GM19025 (cell line): ENCODE results near the gene DENND2A.
A peak's percentile ranks its signal among the peaks of the same experiment; 100 is the strongest.
"Not testable (repeated sequence)": the region's sequence is repeated elsewhere in the genome, so short reads cannot be mapped to it uniquely, and the experiment has no call there.

ENCODE experiments used
- ATAC-seq: cut with Tn5 transposase; IDR thresholded peaks from one replicate; pipeline ENCODE4 v1.9.1; 2021; ENCODE audit warnings: mild to moderate bottlenecking, low read depth, moderate library complexity; ENCODE audit not compliant: unreplicated experiment

The DENND2A gene

DNA sequence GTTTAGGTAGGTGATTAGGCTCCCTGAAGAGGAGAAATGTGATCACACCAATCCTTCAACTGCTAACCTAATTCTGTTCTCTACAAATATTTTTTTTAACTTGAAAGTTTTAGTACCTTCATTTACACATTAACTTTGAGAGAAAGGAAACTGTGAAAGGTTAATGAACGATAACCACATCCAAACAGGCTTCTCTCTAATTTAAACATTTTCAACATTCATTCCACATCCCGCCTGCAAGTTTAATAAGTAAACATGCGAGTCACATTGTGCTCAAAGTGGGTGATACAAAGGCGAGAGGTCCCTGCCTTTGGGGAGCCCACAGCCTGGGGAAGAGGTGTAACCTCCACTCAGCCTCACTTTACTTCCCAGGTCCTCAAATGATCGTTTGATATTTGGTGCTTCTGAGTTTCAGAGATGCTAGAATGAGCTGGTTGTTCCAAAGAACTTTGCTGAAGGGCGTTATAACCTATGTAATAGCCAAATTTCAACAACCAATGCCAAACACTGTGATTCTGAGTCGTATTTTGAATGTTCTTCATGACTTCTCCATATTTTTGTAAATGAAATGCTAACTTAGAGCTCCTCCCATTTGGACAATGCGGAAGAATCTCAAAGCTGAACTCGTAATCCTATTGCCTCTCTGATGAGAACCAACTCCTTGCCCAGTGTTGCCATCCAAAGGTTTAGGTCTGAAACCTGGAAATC is 47.5 kb downstream of the DENND2A start:
- ATAC-seq = peak; percentile 48

DNA sequence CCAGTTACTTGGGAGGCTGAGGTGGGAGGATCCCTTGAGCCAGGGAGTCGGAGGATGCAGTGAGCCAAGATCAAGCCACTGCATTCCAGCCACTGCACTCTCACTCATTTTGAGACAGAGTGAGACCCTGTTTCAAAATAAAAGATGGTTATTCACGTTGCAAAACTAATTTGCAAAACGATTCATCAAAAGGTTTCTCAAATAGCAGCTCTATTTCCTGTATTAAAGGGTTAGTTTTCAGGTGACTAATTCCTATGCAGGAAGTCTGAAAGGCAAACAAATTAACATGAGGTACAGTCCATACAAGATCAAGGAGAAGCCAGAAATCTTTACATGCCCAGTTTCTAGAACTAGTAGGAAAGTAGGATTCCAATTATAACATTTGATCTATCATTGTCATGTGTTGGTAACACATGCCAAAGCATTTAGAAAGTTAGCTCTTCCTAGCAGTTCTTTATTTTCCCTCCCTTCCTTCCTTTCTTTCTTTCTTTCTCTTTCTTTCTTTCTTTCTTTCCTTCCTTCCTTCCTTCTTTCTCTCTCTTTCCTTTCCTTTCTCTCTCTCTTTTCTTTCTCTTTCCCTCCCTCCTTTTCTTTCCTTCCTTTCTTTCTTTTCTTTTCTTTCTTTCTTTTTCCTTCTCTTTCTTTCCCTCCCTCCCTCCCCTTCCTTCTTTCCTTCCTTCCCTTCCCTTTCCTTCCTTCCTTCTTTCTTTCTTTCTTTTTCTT is 49.3 kb downstream of the DENND2A start:
- ATAC-seq = no peak

DNA sequence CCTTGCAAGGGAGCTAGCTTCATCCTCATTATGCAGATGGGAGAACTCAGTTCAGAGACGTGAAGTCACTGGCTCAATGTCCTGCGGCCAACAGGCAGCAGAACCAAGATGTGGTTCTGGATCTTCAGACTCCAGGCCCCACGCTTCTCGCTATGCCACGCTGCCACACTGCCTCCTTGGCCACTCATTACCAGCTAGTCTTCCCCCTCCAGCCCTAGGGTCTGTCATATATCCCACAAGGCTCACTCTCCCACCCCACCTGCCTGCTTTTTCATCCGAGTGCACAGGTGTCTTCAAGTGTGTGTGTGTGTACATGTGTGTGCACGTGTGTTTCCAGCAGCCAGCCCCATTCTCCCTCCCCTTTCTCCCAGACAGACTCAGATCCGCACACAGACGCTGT is 53.4 kb downstream of the DENND2A start:
- no peak for ATAC-seq

DNA sequence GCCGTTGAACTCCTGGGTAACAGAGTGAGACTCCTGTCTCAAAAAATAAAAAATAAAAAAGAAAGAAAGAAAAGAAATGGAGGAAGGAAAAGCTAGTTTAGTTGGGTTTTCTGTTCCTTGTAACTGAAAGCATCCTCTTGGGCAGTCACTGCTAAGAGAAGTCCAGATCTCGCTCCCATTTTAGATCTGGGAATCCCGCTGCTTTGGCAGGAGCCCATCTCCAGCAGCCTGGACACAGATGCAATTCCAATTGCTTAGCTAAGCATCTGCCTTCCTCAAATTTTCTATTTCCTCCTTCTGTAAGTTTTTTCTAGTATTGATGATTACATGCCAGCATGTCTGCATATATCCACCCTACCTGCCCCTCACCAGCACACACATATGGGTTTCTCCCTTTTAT is 54.1 kb downstream of the DENND2A start:
- ATAC-seq = no peak

DNA sequence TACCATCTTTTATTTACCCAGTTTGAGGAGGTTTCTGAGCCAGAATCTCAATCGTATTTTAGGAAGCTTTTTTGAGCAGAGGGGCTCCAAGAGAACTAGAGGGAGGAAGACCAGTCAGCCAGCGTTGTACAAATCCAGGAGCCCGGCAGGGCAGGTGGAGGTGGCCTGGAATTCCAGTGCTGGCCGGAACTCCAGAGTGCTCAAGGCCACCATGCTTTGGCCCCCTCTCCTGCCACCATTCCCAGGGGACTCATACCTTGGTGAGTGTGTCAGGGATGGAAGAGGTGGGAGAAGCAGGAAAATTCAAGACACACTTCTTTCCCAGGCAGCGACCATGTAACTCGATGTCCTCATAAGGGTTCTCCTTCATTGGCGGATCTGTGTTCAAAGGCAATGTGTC is 55.3 kb downstream of the DENND2A start:
- ATAC-seq = no peak

DNA sequence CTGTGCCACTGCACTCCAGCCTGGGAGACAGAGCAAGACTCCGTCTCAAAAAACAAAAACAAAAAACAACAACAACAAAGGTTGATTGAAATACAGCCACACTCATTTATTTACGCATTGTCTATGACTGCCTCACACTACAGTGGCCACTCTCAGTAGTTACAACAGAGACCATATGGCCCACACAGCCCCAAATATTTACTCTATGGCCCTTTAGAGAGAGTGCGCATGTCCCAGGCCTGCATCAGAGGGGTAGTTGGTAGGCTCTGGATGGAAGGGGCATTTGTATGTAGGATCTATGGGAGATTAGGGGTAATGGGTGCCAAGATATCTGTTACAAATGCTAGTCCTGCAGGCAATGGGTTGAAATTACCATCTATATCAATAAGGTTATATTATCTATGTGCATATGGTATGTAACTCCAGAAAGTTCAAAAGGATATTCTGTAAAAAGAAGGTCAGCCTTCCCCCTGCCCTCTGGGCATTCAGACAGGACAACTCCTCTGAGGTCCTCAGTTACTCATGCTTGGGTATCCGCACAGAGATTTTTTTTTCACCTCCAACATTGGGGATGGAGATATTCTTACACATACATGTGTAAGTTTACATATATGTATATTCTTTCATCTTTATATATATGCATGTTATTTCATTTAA is 56.3 kb downstream of the DENND2A start:
- no peak for ATAC-seq

DNA sequence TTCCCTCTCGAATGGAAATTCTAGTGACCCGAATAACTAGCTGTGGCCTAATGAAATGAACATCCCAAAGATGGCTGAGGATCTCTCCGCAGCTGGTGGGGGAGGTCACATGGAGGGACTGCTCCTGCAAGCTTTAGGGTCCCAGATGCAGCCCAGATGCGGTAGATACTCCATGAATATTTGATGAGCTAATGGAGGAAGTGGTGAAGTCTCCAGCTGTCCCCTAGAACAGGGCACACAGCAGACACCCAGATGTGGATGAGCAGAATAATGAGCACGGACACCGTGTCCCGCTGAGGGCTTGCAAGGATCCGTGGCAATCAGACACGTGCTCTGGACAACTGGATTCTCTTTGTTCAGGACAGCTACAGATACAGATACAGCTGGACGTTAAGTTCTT is 59.2 kb downstream of the DENND2A start:
- ATAC-seq = no peak

DNA sequence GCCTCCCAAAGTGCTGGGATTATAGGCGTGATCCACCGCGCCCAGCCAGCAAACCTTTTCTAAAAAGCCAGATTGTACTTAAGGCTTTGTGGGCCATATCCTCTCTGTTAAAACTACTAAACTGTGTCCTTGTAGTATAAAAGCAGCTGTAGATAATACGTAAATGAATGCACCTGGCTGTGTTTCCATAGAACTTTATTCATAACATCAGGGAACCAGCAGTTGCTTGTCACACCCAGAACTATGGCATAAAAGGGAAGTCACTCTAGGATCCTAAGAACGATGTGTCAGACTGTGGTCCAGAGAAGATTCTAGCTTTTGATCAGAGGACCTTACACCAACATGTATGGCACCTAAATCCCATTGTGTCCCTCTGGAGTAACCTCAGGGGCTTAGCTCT is 63.0 kb downstream of the DENND2A start:
- no peak for ATAC-seq

DNA sequence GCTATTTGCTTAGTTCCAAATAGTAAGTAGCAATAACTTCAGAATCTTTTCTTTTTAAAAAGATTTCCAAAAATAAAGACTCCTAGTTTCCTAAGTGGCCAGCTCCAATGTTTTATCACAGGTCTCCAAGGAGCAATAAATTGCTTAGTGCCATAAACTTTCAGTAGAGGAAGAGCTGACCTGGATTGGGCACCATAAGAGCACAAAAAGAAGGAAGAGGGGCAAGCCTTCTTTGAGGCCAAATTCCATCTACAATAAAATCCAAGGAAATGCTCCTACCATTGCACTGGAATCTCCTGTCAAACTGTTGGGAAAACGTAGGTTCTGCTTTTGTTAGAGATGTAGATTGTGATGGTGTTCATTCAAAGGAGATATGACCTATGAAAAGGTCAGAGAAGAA is 64.0 kb downstream of the DENND2A start:
- ATAC-seq = no peak

DNA sequence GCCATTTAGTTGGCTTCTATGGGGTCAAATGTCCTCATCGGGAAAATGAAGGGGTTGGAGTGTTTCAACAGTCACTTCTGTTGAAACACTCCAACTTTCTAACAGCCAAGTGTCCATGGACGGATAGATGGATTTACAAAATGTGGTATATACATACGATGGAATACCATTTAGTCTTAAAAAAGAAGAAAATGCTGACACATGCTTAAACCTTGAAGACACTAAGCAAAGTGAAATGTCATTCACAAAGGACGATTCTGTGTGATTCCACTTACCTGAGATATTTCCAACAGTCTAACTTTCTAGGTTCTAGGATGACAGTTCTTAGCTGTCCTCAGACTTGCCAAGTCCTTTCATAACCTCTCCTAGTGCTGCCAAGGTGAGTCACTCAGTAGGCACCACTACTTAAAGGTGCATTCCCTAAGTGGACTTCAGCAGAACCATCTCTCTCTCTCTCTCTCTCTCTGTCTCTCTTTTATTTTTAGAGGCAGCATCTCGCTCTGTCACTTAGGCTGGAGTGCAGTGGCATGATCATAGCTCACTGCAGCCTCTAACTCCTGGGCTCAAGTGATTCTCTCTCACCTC is 69.0 kb downstream of the DENND2A start:
- no peak for ATAC-seq

DNA sequence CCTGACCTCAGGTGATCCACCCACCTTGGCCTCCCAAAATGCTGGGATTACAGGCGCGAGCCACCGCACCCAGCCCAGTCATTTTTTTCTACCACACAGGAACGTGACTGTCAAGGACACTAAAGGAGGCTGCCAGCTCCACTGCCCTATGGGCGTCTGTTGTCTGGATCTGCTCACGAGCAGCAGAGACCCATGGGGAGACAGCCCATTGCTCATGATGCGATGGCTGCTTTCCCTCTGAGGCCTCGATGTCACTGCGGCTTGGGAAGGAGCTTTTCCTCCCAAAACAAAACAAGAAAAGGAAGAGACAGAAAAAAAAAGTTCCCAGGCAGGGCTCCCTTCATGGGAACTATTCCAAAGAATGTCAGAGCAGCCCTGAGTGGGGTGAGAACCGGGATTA is 70.5 kb downstream of the DENND2A start:
- no peak for ATAC-seq

DNA sequence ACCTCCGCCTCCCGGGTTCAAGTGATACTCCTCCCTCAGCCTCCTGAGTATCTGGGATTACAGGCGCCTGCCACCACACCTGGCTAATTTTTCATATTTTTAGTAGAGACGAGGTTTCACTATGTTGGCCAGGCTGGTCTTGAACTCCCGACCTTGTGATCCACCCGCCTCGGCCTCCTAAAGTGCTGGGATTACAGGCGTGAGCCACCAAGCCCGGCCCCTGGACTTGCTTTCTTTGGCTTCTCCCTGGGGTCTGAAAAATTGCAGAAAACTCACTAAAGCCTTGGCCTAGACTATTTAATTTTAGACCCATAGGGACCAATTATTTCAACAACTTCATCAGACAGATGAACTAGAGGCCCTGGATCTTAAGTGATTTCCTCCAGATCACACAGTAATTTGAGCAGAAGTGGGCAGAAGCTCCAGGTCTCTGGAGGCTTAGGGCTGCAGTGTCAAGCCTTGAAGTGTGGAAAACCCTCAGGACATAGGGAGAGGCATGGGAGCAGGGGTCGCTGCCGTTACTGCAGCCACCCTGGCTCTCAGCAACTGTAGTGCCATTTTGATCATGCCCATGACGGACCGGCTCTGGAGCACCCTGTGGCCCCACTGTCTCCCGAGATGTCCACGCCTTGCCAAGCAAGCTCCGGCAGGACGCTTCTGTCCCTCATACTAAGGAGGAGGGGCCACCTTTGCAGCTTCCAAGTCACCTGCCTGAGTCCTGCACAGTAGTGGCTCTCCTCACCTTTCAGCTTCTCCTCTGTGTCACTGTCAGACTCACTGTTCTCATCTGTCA is 72.4 kb downstream of the DENND2A start:
- no peak for ATAC-seq

DNA sequence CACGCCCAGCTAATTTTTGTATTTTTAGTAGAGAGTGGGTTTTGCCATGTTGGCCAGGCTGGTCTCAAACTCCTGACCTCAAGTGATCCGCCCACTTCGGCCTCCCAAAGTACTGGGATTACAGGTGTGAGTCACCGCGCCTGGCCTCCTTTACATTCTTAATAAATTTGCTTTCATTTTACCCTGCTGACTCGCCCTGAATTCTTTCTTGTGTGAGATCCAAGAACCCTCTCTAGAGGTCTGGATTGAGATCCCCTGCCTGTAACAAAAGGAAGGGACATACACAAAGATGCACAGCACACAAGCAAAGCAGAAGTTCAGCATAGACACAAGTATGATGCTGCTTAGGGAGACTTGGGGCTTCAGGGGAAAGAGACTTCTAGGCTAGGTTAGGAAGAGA is 74.4 kb downstream of the DENND2A start:
- ATAC-seq = not testable (repeated sequence)

DNA sequence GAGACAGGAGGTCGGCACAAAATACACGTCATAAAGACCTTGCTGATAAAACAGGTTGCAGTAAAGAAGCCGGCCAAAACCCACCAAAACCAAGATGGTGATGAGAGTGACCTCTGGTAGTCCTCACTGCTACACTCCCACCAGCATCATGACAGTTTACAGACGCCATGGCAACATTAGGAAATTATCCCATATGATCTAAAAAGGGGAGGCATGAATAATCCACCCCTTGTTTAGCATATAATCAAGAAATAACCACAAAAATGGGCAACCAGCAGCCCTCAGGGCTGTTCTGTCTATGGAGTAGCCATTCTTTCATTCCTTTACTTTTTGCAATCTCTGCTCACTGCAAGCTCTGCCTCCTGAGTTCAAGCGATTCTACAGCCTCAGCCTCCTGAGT is 74.9 kb downstream of the DENND2A start:
- ATAC-seq = not testable (repeated sequence)

DNA sequence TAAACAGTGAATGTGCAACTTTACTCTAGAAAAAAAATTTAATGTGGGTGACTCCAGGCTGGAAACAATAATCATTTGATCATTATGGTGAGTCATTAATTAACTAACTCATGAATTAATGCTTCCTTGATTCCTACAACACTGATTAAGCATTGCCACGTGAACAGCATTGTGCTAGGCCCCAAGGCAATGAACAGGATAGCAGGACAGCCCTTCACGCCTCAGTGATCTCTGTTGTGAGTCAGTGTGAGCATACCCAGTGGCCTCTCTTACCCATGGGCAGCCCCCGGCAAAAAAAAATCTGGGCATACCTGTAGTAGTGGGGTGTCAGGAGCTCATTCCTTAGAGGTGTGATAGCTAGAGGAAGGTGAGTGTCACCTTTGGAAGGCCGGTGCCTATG is 76.0 kb downstream of the DENND2A start:
- no peak for ATAC-seq

DNA sequence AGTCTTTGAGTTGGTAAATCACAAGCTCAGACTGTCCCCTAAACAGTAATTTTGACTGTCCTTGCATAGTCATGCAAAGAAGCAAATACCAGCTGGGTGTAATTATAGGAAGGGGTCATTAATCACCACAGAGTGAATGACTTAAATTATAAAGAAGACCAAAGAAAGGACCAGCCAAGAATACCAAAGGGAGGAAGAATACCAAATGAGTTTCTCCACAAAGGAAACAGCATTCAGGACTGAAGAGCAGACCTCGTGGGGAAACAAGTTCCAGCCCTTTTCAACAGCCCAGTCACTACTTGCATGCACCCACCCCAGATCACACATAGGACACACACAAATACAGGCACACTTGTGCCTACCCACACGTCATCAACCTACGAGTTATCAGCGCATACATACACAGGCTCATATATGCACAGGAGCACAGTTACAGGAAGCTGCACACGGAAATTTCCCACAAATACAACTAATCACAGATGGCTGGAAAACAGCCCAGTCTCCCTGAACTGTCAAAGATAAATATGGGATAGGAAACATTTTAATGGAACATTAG is 77.6 kb downstream of the DENND2A start:
- ATAC-seq = no peak

DNA sequence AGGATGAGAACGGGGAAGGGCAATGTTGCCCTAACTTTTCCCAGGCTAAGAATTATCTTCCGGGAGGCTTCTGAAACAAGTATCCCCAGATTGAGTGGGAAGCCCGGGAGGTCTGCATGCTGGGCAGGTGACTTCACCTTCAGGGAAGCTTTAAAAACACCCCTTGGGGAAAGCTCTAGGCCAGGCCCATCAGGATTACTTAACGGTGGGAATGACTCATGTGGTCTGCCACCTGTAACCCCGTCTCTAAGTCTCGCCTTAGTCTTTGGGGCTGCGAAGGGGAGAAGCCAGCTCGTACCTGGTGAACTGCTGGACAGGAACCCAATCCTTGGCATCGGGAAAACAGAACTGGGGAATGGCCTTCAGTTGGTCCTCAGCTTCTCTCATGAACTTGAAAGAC is 81.2 kb downstream of the DENND2A start:
- ATAC-seq = no peak

DNA sequence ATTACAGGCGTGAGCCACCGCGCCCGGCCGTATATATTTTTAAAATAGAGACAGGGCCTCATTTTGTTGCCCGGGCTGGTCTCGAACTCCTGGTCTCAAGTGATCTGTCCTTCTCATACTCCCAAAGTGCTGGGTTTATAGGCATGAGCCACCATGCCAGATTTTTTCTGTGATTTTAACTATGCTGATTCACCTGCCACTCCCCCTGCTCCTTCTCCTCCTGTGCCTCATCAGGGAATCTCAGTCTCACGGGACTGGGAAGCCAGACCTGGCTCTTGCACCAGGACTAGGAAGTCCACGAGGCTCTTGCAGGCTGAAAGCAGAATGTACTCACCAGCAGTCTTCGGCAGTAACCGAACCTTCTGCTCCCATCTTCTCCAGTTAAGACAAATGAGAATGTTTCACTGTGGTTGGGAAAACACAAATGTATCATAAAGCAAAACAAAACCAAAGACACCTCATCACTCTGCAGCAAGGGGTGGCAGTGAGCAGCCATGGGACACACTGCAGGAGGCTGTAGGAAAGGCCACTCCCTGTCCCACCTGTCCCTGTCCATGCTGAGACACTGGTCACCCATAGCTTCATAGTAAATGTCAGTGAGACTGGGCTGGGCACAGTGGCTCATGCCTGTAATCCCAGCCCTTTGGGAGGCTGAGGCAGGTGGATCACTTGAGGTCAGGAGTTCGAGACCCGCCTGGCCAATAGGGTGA is 82.6 kb downstream of the DENND2A start:
- ATAC-seq = no peak

DNA sequence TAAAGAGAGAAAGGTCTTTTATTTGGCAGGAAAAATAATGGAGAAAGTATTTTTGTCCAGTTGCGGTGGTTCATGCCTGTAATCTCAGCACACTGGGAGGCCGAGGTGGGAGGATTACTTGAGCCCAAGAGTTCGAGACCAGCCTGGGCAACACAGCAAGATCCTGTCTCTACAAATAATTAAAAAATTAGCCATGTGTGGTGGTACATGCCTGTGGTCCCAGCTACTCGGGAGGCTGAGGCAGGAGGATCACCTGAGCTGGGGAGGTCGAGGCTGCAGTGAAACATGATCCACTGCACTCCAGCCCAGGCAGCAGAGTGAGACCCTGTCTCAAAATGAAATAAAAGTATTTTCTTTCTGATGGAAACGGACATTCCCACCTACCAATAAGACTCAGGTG is 83.5 kb downstream of the DENND2A start:
- ATAC-seq = no peak

DNA sequence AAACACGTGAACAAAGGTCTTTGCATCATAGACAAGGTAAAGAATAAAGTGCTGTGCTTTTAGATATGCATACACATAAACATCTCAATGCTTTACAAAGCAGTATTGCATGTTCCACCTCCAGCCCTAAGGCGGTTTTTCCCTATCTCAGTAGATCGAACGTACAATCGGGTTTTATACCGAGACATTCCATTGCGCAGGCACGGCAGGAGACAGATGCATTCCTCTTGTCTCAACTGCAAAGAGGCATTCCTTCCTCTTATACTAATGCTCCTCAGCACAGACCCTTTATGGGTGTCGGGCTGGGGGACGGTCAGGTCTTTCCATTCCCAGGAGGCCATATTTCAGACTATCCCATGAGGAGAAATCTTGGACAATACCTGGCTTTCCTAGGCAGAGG is 87.4 kb downstream of the DENND2A start:
- not testable (repeated sequence) for ATAC-seq
